Activated CD8-positive, alpha-beta memory T cell treated with anti-CD3 and anti-CD28 coated beads for 24 hours (primary cell): ENCODE data around the gene PRKCE.

Experiments used
- DNase-seq: peaks from one replicate; pipeline ENCODE4 v3.0.0-alpha.2; 2020

The PRKCE gene

GRCh38 chr2:45979065-45979464 lies 327.6 kb downstream of the PRKCE start:
- DNase-seq = peak; percentile 28

DNA sequence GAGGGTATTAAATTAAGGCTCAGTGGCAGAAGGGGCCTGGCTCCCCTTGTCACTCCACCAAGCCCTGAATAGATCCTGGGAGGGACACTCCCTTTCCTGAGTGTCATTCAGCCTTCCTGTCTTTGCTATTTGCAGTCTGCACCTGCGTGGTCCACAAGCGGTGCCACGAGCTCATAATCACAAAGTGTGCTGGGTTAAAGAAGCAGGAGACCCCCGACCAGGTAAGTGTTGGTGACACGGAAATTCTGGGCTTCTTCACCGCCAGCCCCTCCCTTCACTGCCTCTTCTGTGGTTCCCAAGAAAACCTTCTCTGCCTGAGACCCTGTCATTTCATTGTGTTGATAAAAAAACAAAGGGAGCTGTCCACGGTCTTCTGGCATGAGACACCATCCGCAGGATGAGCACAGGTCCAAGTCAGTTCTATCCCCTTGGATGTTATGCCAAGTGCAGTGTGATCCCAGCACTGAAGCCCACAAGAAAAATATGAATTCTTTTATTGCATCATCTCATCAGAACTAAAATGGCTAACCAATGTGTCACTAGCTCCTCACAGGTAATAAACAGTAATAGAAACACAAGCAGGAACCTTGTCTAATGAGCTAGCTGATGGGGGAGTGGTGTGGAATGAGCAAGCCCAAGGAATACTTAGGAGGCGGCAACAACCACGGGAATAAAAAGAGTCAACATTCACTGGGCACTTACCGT lies 328.8 kb downstream of the PRKCE start:
- peak; percentile 15 for DNase-seq

GRCh38 chr2:45981384-45981930 lies 330.0 kb downstream of the PRKCE start:
- peak; percentile 7 for DNase-seq

DNA sequence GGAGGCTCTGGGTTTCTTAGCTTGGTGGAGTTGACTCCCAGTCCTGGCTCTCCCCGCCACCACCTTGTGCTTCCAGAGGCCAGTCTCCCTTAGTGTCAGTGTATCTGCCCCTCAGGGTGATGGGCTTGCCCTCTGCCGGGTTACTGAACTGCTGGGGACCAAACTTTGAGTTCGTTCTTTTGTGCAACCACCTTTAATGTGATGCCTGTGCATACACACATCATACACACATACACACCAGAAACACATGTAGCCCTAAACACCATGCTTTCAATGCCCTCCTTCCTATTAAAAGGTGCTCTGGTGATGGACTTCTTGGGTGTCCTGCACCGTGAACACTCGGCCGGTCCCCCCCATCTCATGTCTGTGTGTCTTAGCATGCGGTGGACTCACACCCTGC lies 330.6 kb downstream of the PRKCE start:
- peak; percentile 13 for DNase-seq

DNA sequence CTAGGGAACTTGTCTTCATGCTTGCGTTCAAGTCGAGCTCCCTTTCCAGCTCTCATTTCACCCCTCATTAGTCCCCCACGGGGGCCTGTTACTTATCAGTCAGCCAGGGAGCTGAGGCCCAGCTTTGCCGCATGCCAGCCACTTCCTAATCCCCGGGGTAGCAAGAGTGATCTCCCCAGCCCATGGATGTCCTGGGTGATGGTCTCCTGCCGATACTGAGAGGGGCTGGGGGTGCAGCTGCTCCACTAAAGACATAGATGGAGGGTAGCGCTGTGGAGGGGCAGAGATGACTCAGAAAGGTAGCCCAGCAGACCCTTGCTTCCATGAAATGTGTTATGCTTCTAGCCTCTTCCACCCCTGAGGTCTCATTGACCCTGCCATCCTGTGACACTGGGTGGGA lies 331.7 kb downstream of the PRKCE start:
- DNase-seq = peak; percentile 13

- peak; percentile 44 for DNase-seq
These were observed 332.9 kb downstream of the PRKCE start for GRCh38 chr2:45984366-45984765.

DNA sequence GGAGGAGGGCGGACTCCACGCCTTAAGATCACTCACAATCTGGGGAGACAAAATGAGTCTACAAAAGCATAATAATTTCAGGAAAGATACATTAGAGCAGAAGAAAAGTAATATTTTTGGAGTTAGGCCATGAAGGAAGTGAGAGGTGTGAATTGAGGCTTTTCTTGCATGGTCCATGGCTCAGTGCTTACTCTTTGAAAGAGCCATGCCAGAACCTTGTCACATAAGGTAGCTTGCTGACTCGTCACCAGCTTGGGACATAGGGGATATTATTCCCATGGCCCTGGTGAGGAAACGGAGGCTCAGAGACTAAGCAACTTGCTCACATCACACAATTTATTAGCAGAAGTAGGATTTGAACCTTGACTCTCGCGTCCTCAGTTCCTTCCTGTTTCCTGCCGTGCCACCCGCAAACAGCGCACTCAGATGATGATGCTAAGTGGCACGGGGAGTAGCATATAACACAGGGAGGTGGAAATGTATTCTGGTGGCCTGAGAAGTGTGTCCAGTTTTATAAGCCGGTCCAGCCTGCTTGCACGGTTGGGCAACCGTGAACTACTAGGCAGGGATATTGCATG lies 333.5 kb downstream of the PRKCE start:
- peak; percentile 17 for DNase-seq

DNA sequence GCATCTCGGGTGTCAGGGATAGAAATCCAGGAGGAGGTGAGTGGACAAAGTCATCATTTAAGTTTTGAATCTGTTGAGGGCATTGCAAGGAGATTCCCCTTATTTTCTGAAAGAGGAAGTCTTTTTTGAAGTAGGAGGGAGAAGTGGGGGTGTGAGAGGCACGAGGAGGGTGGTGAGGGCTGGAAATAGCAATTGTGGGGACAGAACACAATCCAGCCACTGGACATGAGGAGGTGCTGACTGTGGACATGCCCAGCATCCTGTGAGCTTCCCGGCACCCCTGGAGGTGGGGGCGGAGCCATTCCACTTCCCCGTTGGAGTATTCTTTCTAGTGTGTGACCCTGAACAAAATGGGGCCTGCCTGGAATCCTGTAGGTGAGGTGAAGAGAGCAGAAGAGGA lies 335.0 kb downstream of the PRKCE start:
- peak; percentile 28 for DNase-seq

- DNase-seq = peak; percentile 9
These were observed 336.4 kb downstream of the PRKCE start for GRCh38 chr2:45987856-45988255.

- peak; percentile 30 for DNase-seq
These were observed 337.4 kb downstream of the PRKCE start for GRCh38 chr2:45988879-45989278.

- no peak for DNase-seq
These were observed 338.7 kb downstream of the PRKCE start for GRCh38 chr2:45990131-45990530.

- DNase-seq = no peak
These were observed 340.7 kb downstream of the PRKCE start for GRCh38 chr2:45992021-45992740.

DNA sequence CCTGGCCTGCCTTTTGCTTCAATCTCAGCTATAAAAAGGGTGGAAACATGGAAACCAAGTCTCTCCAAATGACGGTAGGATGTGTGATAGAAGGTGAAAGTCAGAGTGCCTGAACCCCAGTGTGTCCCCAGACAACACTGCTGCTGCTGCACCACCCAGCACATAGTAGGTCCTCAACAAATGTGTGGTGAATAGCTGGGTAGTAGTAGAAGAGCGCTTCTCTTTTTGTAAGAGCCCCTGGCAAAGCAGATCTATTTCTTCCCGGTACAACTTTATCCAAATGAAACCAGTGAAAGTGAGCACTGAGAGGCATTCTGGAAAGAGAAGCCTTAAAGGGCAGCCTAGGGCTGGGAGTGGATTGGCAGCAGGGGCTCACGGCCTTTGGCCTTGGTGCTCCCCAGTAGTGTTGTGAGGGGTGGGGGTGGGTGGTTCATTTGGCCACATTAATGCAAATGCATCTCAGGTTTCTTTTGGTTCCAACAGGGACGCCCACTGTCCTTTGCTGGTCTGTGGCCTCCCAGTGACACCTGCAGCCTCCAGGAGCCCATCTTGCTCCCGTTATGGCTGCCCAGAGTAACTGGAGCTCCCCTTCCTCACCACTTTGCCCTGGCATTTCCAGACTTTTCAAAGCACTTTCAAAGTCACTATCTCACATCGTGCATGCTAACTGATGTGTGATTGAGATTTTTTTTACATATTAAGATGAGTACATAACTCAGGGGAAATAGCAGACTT lies 341.4 kb downstream of the PRKCE start:
- DNase-seq = no peak

DNA sequence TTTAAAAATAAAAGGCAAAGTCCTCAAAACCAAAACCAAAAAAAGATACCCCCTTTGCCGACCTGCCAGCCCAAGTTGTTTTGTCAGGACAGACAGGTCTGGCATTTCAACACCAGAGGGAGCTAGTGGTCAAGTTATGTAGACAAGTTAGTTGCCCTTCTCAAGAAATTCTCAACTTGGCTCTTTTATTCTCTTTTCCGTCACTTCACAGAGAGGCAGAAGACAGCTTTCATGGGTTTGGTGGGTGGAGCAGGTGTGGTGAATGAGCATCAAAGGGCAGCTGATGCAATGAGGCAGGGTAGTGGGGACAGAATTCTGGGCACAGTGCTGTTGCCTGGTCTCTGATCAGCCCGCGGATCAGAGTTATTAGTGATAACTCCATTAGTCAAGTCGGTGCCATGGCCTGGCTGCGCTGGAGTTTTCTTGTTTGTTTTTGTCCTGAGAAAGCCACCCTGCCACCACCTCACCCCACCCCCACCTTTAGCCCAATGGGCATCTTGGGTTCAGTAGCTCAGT lies 342.1 kb downstream of the PRKCE start:
- DNase-seq = peak; percentile 68

GRCh38 chr2:45994060-45994459 lies 342.6 kb downstream of the PRKCE start:
- no peak for DNase-seq

GRCh38 chr2:46000660-46001059 lies 349.2 kb downstream of the PRKCE start:
- DNase-seq = no peak

DNA sequence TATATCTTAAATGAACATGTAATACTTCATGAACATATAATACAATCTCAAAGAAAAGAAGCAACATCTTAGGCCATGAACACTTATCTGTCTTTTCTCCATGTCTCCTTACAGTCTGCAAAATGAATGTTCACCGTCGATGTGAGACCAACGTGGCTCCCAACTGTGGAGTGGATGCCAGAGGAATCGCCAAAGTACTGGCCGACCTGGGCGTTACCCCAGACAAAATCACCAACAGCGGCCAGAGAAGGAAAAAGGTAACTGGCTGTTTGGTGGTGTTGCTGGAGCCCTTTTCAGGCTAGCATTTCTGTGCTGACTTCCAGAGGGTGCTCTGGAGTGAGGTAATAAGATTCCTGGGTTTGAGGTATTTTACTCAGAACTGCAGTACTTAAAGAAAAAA lies 349.8 kb downstream of the PRKCE start:
- DNase-seq = peak; percentile 7

DNA sequence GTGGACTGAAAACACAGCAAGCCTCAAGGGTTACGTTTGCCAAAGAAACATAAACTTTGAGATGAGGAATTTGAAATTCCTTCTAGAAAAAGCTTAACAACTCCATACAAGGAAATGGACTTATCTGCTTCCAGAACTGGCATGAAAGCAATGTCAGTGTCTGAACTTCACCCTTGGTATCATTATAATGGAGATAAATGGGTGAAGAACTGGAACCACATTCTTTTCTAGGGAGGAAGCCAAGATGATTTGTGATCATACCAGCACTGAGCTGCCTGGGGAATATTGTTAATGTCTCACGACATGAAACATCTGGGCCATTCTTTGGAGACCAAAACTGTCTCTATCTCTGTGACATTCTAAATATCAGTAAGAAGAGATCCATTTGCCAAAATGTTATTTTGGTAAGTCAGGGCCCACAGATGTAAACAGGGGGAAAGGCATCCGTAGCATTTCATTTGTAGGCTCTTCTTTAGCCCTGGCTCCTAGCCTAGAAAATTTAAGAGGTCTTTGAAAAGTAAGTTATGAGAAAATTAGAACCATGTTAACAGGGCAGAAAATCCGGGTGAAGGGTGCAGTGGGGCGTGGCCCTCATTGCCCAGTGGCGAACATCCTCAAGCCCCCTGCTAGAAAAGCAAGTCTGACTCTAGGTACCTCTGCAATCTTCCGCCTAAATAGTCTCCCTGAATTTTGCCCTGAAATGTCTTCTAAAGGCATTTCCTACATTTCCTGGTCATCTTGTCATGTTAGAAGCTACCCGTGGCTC lies 350.4 kb downstream of the PRKCE start:
- no peak for DNase-seq

- DNase-seq = no peak
These were observed 351.0 kb downstream of the PRKCE start for GRCh38 chr2:46002507-46002883.

DNA sequence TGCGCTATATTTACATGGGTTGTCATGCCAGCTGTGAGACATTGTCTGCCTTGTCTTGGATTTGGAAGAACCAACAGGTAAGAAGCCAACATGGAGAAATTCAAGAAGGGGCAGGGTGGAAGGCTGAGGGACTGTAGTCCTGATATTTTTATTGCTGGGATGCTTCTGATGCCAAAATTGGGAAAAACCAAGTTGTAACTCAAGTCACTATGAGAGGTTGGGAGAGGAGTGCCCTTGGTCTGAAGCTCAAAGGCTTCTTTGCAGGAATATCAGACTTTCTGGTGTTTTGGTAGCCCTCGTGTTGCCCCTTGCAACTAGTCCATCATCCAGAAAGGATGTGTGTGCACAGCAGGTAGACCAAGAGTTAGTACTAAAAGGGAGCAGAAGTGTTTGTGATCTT lies 351.5 kb downstream of the PRKCE start:
- DNase-seq = no peak

DNA sequence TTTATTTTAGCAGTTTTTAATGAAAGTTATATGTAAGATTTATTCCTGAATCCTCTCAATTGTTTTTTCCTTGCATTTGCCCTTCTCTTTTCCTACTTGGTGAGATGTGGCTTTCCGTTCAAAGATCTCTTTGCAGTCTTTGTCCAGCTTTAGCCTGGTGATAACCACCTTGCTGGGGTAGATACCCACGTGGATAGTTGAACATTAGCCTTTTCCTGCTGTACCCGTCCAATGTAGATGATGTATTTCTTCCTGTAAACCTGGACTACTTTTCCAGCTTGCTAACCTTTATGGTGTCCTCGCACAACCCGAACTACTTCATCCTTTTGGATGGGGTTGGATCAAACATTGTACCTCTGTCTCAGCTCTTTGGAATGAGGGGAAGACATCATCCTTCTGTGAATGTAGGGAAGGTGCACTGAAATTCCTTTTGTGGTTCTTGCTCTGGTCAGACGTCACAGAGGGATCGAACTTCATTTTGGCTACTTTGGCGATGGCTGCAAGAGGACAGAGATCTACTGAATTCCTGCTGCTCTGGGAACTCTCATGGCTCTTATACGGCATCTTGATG lies 352.5 kb downstream of the PRKCE start:
- DNase-seq = no peak

DNA sequence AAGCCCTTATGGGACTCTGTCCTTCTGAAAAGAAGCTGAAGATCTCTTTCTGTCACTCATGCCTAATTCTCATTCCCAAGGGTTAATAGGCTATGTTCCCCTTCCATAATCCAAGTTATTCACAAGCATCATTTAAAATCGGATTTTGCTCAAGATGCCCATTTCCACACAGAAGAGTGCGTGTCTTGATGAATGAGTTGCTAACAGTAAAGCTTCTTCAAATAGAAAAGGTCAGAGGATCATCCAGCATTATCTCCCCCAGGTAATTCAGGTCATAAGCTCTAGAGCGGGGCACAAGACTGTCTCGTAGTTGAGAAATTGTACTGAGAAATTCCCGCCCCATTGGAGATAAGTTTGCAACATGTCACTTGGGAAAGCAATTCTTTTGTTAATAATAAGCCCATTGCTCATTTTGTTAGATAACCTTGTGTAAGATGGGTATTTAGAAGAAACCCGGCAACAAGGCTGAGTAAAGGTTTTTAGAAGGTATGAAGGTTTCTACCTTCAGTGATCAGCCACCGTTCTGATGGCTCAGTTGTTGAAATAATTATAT lies 355.1 kb downstream of the PRKCE start:
- DNase-seq = no peak
